Glutamatergic neuron (in vitro differentiated cells): ENCODE measurements around the gene PRKAA1. TPM values are rescaled to one million over a fixed set of nuclear protein-coding genes. Genes with fewer than 3 reads are reported as not detected.
"Not testable (repeated sequence)": the region's sequence is repeated elsewhere in the genome, so short reads cannot be mapped to it uniquely, and the experiment has no call there.

Experiments
- DNase-seq: peaks from one replicate; pipeline ENCODE4 v3.0.0; 2022
- H3K27ac Mint-ChIP-seq: one replicate; pipeline ENCODE4 v1.8.0; 2020; ENCODE audit warnings: mild to moderate bottlenecking, mixed read lengths, inconsistent platforms; ENCODE audit not compliant: unreplicated experiment
- H3K27me3 Mint-ChIP-seq: one replicate; pipeline ENCODE4 v1.8.0; 2020; ENCODE audit warnings: mild to moderate bottlenecking, moderate library complexity, mixed read lengths, inconsistent platforms; ENCODE audit not compliant: unreplicated experiment
- H3K36me3 Mint-ChIP-seq: one replicate; pipeline ENCODE4 v1.8.0; 2020; ENCODE audit warnings: mild to moderate bottlenecking, mixed read lengths, inconsistent platforms; ENCODE audit not compliant: unreplicated experiment
- H3K4me1 Mint-ChIP-seq: one replicate; pipeline ENCODE4 v1.8.0; 2020; ENCODE audit warnings: mild to moderate bottlenecking, low read depth, mixed read lengths, inconsistent platforms; ENCODE audit not compliant: unreplicated experiment
- H3K4me3 Mint-ChIP-seq: one replicate; pipeline ENCODE4 v1.8.0; 2020; ENCODE audit warnings: mild to moderate bottlenecking, mixed read lengths, inconsistent platforms; ENCODE audit not compliant: unreplicated experiment
- H3K9me3 Mint-ChIP-seq: one replicate; pipeline ENCODE4 v1.8.0; 2020; ENCODE audit warnings: mild to moderate bottlenecking, moderate library complexity, mixed read lengths, inconsistent platforms; ENCODE audit not compliant: unreplicated experiment
- CTCF ChIP-seq: fragments of 200-600 bp; sonication (generic); IDR thresholded peaks from one replicate; pipeline ENCODE4 v1.5.0; 2021; ENCODE audit not compliant: partially characterized antibody, unreplicated experiment
- total RNA-seq: library from RNA; stranded (reverse); fragmentation: NEBNext Ultra II Directional; extraction: Animal tissue kit (Norgen Biotek cat#: 25700); gene quantifications from one replicate; pipeline ENCODE4 v1.2.1, GENCODE V29; 2021; ENCODE audit not compliant: unreplicated experiment

PRKAA1 gene
- total RNA-seq, 1 donor from 2014 or later = 49.0 TPM

DNA sequence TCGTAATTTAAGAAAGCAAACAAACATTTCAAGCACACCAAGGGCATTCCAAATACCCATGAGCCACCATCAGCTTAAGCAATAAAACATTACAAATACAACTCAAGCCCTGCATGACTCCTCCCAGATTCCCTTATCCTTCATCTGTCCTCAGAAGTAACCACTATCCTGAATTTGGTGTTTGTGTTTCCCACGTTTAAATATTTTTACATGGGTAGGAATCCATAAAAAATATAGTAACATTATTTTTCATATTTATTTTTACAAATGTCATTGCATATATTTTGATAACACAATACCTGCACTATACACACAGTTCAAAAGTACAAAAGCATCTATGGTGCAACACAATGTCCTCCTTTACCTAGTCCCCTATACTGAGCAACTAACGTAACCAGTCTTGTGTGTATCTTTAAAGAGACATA is 6.4 kb downstream of the PRKAA1 start:
- no peak for TF ChIP-seq CTCF
- H3K36me3 Mint-ChIP-seq = peaks cover 10% of the 10 kb centered on the region
- peaks cover 2% of the 10 kb centered on the region for H3K9me3 Mint-ChIP-seq
- DNase-seq = no peak
- no peaks in the 10 kb centered on the region for H3K4me1 Mint-ChIP-seq
- H3K4me3 Mint-ChIP-seq = no peak overlapping the region
- peaks cover 4% of the 10 kb centered on the region for H3K27me3 Mint-ChIP-seq
- no peak overlapping the region for H3K27ac Mint-ChIP-seq

- peaks cover 4% of the 10 kb centered on the region for H3K27me3 Mint-ChIP-seq
- peaks cover 2% of the 10 kb centered on the region for H3K9me3 Mint-ChIP-seq
- H3K27ac Mint-ChIP-seq = no peak overlapping the region
- no peaks in the 10 kb centered on the region for H3K4me1 Mint-ChIP-seq
- no peak for DNase-seq
- H3K4me3 Mint-ChIP-seq = no peak overlapping the region
- no peak for TF ChIP-seq CTCF
- H3K36me3 Mint-ChIP-seq = peaks cover 15% of the 10 kb centered on the region
Observed at GRCh38 chr5:40790947-40791593, 7.1 kb downstream of the PRKAA1 start.

GRCh38 chr5:40788941-40789340 is 9.2 kb downstream of the PRKAA1 start:
- not testable (repeated sequence) for DNase-seq, H3K9me3 Mint-ChIP-seq, H3K27ac Mint-ChIP-seq, H3K4me3 Mint-ChIP-seq, H3K27me3 Mint-ChIP-seq, H3K4me1 Mint-ChIP-seq
- H3K36me3 Mint-ChIP-seq = peaks cover 19% of the 10 kb centered on the region

- Mint-ChIP-seq H3K27me3 (peaks cover 2% of the 10 kb centered on the region), H3K4me1 (no peaks in the 10 kb centered on the region), H3K4me3 (no peak overlapping the region), H3K9me3 (peaks cover 2% of the 10 kb centered on the region), H3K36me3 (peaks cover 19% of the 10 kb centered on the region), H3K27ac (no peak overlapping the region)
- TF ChIP-seq CTCF = no peak
- no peak for DNase-seq
Observed at GRCh38 chr5:40787986-40788385, 10.2 kb downstream of the PRKAA1 start.

DNA sequence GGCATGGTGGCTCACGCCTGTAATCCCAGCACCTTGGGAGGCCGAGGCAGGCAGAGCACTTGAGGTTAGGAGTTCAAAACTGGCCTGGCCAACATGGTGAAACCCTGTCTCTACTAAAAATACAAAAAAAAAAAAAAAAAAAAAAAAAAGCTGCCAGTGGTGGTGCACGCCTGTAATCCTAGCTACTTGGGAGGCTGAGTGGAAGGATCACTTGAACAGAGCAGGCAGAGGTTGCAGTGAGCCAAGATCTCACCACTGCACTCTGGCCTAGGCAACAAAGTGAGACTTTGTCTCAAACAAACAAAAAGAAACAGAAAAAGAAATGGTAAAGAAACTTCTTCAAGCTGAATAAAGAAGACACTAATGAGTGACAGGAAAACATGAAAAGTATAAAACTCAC is 11.5 kb downstream of the PRKAA1 start:
- DNase-seq, H3K27me3 Mint-ChIP-seq, H3K27ac Mint-ChIP-seq, H3K9me3 Mint-ChIP-seq, H3K4me3 Mint-ChIP-seq, H3K4me1 Mint-ChIP-seq: not testable (repeated sequence)
- peaks cover 19% of the 10 kb centered on the region for H3K36me3 Mint-ChIP-seq

GRCh38 chr5:40784916-40785315 is 13.3 kb downstream of the PRKAA1 start:
- DNase-seq = no peak
- Mint-ChIP-seq H3K36me3 (peaks cover 19% of the 10 kb centered on the region), H3K27me3 (peaks cover 2% of the 10 kb centered on the region), H3K27ac (no peak overlapping the region), H3K4me1 (no peaks in the 10 kb centered on the region), H3K4me3 (no peak overlapping the region), H3K9me3 (peaks cover 3% of the 10 kb centered on the region)
- no peak for TF ChIP-seq CTCF
